Measurements from ENCODE around the gene M6PR.
"Not testable (repeated sequence)": the region's sequence is repeated elsewhere in the genome, so short reads cannot be mapped to it uniquely, and the experiment has no call there.

GRCh38 chr12:8902703-8903102, 46.7 kb downstream of the M6PR start:
- not testable (repeated sequence) for TF ChIP-seq CTCF (IDR thresholded peaks at IDR 0.05); ZFX (IDR thresholded peaks at IDR 0.05; ENCODE audit: borderline replicate concordance)

Measured in 22Rv1 (cell line).